ENCODE data around the gene KISS1.

GRCh38 chr1:204206121-204206520 is 9.8 kb upstream of the KISS1 start:
- TF ChIP-seq CHD2 (IDR thresholded peaks at IDR 0.05; ENCODE audit: low read length, partially characterized antibody), result no peak
- TF ChIP-seq, protein P1, sequence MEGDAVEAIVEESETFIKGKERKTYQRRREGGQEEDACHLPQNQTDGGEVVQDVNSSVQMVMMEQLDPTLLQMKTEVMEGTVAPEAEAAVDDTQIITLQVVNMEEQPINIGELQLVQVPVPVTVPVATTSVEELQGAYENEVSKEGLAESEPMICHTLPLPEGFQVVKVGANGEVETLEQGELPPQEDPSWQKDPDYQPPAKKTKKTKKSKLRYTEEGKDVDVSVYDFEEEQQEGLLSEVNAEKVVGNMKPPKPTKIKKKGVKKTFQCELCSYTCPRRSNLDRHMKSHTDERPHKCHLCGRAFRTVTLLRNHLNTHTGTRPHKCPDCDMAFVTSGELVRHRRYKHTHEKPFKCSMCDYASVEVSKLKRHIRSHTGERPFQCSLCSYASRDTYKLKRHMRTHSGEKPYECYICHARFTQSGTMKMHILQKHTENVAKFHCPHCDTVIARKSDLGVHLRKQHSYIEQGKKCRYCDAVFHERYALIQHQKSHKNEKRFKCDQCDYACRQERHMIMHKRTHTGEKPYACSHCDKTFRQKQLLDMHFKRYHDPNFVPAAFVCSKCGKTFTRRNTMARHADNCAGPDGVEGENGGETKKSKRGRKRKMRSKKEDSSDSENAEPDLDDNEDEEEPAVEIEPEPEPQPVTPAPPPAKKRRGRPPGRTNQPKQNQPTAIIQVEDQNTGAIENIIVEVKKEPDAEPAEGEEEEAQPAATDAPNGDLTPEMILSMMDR (IDR thresholded peaks at IDR 0.05), result peak; percentile 25

Measured in SK-N-SH (cell line).